Amygdala (tissue), 56 donors: Measurements from ENCODE around the gene CAMK1G.

ENCODE experiments used
- DNase-seq, 56 donors: peaks; one replicate each; lab custom pipeline; 2025; lab: John Stamatoyannopoulos, UW

Gene CAMK1G

GRCh38 chr1:209653915-209654351, 70.4 kb downstream of the CAMK1G start:
- no peak for DNase-seq

DNA sequence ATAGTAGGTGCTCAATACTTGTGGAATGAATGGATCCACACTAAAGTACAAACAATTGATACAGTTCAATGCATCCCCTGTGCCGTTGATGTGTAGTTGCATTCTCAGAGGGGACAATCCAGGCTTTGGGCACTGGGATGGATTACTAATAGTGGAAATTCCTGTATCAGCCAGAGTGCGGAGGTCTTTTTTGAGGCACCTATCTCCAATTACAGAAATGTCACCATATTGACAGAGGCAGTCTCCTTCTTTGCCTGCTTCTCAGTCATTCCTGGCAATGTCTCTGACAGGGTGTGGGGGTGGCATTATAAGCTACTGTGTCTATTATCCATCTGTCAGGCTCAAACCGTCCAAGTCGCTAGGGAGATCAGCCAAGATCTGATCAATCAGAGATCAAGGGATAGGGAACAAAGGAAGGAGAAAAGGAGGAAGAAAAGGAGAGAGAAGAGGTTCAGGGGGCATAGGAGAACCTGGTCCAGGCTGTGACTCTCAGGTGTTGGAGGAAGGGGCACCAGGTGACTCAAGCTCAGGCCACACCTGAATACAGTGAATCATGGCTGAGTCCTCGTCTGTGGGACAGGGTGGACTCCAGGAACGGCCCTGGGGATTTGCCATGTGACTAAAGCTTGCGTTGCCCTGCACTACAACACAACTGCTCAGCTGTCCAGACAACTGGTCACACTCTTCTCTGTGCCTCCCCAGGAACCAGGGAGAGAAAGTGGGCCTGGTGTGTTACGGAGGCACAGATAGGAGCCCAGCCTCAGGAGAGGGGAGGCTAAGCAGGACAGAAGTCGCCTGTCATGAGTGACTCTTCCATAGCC, 72.1 kb downstream of the CAMK1G start:
- no peak for DNase-seq

DNA sequence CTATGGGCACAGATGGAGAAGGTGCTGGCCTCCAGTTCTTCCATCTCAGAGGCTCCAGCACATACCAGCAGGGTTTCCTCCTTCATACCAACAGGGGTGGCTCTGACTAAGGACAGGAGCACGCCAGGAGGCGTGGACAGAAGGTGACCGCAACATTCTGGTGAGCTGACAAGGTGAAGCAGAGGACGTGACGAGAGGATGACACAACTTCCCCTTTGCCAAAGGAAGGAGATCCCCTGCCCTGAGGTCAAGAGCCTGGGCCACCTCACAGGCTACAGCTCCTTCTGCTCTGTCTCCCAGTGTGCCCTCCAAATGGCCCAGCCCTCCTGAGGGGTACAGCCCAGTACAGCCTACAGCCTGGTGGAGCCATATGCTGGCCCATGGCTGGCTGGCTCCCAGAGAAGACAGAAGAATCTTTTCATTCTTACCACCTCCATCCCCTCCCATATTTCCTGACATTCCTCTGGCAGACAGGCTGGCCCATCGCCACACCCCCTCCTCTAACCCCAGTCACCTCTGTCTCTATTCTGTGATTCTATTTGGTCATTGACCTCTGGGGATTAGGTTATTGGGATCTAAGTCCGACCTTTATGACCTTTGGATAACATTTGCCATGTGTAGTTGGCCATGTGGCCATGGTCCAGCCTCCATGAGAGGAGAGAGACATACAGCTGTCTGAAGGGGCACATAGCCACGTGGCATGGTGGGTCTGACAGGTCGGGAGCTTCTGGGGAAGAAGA, 73.8 kb downstream of the CAMK1G start:
- no peak for DNase-seq

DNA sequence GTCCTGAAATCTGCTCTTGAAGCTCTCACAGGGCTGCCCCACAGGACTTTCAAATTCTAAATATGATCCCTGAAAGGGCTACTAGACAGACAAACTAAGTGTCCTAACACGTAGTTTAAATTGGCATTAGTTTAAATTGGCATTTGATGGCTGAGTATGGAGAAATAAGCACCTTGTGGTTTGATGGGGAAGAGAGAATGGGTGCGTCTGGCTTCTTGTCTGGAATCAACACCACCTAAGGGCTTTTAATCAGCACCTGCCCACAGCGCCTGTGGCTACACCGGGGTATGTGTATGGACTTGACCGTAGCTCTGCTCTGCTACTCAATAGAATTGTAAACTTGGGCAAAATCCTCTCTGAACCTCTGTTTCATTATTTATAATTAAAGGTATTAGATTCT, 74.4 kb downstream of the CAMK1G start:
- DNase-seq, result no peak

DNA sequence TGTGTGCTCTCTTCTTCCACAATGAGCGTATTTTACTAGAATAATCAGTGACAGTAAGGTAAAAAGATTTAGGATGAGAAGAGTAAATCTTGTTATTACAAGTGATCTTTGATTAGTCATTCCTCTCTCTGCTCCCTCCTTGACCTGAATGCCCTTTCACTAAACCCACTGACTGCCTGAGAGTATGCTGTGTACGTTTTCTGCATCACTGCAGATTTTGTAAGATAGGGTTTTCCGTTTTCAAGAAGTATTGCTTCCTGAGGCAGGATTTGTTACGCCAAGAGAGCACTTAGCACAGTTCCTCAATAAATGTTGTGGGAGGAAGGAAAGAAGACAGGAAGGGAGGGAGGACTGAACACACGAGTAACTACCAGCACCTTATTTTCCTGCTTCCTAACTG, 76.4 kb downstream of the CAMK1G start:
- no peak for DNase-seq

- no peak for DNase-seq
These were observed 77.6 kb downstream of the CAMK1G start for GRCh38 chr1:209661071-209661470.

- no peak for DNase-seq
These were observed 79.4 kb downstream of the CAMK1G start for GRCh38 chr1:209662879-209663327.
